Measurements from ENCODE around the gene ADAM33. TPM values are rescaled to one million over a fixed set of nuclear protein-coding genes. Genes with fewer than 3 reads are reported as not detected.

ADAM33 gene, protein sequence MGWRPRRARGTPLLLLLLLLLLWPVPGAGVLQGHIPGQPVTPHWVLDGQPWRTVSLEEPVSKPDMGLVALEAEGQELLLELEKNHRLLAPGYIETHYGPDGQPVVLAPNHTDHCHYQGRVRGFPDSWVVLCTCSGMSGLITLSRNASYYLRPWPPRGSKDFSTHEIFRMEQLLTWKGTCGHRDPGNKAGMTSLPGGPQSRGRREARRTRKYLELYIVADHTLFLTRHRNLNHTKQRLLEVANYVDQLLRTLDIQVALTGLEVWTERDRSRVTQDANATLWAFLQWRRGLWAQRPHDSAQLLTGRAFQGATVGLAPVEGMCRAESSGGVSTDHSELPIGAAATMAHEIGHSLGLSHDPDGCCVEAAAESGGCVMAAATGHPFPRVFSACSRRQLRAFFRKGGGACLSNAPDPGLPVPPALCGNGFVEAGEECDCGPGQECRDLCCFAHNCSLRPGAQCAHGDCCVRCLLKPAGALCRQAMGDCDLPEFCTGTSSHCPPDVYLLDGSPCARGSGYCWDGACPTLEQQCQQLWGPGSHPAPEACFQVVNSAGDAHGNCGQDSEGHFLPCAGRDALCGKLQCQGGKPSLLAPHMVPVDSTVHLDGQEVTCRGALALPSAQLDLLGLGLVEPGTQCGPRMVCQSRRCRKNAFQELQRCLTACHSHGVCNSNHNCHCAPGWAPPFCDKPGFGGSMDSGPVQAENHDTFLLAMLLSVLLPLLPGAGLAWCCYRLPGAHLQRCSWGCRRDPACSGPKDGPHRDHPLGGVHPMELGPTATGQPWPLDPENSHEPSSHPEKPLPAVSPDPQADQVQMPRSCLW
- total RNA-seq (2021) (not detected in 2 replicates), Bru-seq, nascent RNA (not detected), BruChase-seq, experiment 1, labeled RNA remaining after a 2-hour chase (not detected), BruChase-seq, experiment 2, labeled RNA remaining after a 6-hour chase (not detected)
- long read RNA-seq = 0 reads

DNA sequence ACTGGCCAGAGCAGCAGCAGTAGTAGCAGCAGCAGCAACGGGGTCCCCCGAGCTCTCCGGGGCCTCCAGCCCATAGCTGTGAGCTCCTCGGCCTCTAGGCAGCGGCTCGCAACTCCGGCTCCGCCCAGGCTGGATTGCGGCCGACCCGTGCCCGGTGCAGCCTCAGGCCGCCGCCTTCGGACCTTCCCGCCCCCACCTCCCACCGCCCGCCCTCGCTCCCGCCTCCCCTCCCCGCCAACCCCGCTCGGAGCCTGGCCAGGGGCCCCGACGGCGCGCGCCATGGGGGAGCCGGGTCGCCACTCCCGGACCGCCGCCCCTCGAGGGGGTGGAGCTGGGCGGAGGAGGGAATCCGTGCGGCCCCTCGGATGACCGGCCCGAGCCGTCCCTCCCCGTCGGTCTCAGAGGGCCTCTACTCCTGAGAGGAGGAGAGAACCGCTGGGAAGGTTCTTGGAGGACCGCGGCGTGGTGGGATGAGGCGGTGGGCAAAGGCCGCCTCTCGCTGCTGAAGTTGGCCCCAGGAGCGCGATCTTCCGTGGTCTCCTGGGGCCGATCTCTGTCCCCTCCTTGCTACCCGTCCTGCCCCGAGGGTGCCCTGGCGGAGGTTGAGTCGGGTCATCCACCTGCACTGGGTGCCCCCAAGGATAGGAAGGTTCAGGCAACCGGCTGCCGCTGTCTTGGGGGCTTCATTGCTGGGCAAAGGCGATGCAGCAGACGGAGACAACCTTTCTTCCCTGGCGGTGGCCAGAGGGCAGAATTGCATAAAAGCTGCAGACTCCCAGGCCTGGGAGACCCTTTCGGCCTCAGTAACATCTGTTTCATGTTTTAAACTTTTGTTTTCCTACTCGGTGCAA lies at the start of gene ADAM33:
Gene ADAM33, minus strand, starts transcription at position 80 of the 851 bp plus-strand sequence. Its CDS starts 6 bp downstream, at position 74.
- Histone ChIP-seq H3K9me2 (ENCODE audit: insufficient read depth) (no peaks in the 10 kb centered on the region), H3K79me2 (ENCODE audit: low read depth) (no peaks in the 10 kb centered on the region), H3K36me3 (ENCODE audit: low read depth) (no peaks in the 10 kb centered on the region), H3K9me3 (ENCODE audit: insufficient read depth, low read depth) (no peaks in the 10 kb centered on the region), H4K20me1 (ENCODE audit: insufficient read depth) (no peaks in the 10 kb centered on the region), H3K27me3 (ENCODE audit: insufficient read depth, low read depth) (peaks cover 19% of the 10 kb centered on the region; the same call in 1 of the 2 replicates), H3K4me1 (replicated peaks; ENCODE audit: insufficient read depth) (no peaks in the 10 kb centered on the region), H2AFZ (no peak within 1 kb of the TSS), H3K4me2 (no peak within 1 kb of the TSS), H3K27ac (no peak within 1 kb of the TSS), H3K4me3 (no peak within 1 kb of the TSS), H3F3A (ENCODE audit: insufficient read depth, low read depth) (no peaks in the 10 kb centered on the region)
- no peak for TF ChIP-seq EZH2 (IDR thresholded peaks at IDR 0.05; ENCODE audit: low read depth)
- intact Hi-C loops (cut with micrococcal nuclease; ENCODE audit: unreplicated experiment) = no loop called here
- ChIA-PET CTCF (interaction anchor here (0.6 to 0.7 kb wide), 2 partner anchors 29 to 163 kb away, joined by 4 to 18 read pairs; no protein-coding TSS in a partner anchor), POLR2A (ENCODE audit: unreplicated experiment) (no interaction called here)
- no TSS peak for BruUV-seq (replicated peaks)
- no peak for DNase-seq

DNA sequence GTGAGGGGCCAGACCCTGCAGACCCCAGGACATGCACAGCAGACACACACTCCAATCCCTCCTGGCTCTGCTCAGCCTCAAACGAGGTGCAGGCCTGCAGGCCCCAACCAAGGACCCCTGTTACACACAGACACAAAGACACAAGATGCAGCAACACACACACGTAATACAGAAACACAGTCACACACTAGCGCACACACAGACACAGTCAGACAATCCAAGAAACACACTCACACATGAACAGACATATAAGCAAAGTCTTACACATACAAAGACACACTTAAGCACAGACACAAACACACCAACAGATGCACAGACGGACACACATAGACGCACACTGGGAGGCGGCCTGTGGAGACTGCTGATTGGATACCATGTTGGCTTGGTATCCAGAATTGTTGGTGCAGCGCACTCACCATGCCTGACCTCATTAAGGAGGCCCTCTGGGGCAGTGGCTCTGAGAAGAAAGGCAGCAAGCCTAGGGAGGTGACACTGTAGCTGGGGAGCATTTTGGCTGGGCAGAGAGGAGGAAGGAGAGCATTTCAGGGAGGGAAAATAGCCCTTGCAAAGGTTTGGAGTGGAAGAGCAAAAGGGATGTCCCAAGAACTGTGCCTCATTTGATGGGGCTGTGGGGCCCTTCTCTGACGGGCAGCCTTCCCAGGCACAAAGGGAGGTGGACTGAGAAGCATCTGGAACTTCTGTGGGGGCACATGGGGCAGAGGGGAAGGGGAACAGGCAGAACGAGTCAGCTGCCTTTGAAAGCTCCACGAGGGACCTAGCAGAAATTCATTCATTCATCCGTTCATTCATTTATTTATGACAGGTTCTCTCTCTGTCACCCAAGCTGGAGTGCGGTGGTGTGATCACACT lies 49.2 kb upstream of the ADAM33 start:
- Histone ChIP-seq H3K4me3 (no peak overlapping the region), H3K9me2 (ENCODE audit: insufficient read depth) (no peaks in the 10 kb centered on the region), H3K4me1 (replicated peaks; ENCODE audit: insufficient read depth) (peaks cover 13% of the 10 kb centered on the region), H3K36me3 (ENCODE audit: low read depth) (no peaks in the 10 kb centered on the region), H3K9me3 (ENCODE audit: insufficient read depth, low read depth) (no peaks in the 10 kb centered on the region), H3K27ac (no peak overlapping the region), H3K4me2 (no peak overlapping the region), H4K20me1 (ENCODE audit: insufficient read depth) (no peaks in the 10 kb centered on the region), H3F3A (ENCODE audit: insufficient read depth, low read depth) (peaks cover 8% of the 10 kb centered on the region; the same call in 1 of the 2 replicates), H3K27me3 (ENCODE audit: insufficient read depth, low read depth) (0 out of 2 replicates have a peak, but pooled peaks cover 5% of the 10 kb centered on the region), H3K79me2 (ENCODE audit: low read depth) (no peaks in the 10 kb centered on the region), H2AFZ (no peak overlapping the region)
- intact Hi-C loops (cut with micrococcal nuclease; ENCODE audit: unreplicated experiment) = no loop called here
- ChIA-PET CTCF (no interaction called here), POLR2A (ENCODE audit: unreplicated experiment) (no interaction called here)
- TF ChIP-seq EZH2 (IDR thresholded peaks at IDR 0.05; ENCODE audit: low read depth) = no peak
- TF ChIP-seq, protein P1, sequence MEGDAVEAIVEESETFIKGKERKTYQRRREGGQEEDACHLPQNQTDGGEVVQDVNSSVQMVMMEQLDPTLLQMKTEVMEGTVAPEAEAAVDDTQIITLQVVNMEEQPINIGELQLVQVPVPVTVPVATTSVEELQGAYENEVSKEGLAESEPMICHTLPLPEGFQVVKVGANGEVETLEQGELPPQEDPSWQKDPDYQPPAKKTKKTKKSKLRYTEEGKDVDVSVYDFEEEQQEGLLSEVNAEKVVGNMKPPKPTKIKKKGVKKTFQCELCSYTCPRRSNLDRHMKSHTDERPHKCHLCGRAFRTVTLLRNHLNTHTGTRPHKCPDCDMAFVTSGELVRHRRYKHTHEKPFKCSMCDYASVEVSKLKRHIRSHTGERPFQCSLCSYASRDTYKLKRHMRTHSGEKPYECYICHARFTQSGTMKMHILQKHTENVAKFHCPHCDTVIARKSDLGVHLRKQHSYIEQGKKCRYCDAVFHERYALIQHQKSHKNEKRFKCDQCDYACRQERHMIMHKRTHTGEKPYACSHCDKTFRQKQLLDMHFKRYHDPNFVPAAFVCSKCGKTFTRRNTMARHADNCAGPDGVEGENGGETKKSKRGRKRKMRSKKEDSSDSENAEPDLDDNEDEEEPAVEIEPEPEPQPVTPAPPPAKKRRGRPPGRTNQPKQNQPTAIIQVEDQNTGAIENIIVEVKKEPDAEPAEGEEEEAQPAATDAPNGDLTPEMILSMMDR (conservative IDR thresholded peaks at IDR 0.05) = no peak
- DNase-seq = no peak
- no TSS peak for BruUV-seq (replicated peaks)
